ENCODE data around the gene DOK7.
A peak's percentile ranks its signal among the peaks of the same experiment; 100 is the strongest.
"Not testable (repeated sequence)": the region's sequence is repeated elsewhere in the genome, so short reads cannot be mapped to it uniquely, and the experiment has no call there.

Gene DOK7

DNA sequence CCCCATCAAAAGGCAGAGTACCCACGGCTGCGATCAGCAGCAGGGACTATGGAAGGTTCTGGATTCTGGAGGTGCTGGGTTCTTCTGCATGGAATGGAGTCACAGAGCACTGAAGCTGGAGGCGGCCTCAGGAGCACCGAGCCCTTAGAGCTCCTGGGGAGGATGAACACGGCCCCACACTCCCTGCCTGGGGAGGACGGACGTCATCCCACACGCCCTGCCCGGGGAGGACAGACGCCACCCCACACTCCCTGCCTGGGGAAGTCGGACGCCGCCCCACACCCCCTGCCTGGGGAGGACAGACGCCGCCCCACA is 59.2 kb downstream of the DOK7 start:
- DNase-seq (ENCODE audit: low spot score) = no peak

DNA sequence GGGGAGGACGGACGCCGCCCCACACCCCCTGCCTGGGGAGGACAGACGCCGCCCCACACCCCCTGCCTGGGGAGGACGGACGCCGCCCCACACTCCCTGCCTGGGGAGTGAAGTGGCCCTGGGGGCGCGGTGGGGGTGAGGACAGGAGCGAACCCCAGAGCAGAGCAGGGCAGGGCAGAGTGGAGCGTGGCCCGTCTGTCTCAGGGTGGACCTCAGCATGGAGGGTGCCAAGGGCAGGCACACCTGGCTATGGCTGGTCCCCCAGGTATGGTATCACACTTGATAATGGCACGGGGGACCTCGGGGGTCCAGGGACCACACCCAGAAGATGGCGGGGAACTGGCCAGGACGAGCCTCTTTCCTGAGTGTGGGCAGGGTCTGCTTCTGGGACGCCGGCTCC is 59.5 kb downstream of the DOK7 start:
- DNase-seq (ENCODE audit: low spot score) = no peak

DNA sequence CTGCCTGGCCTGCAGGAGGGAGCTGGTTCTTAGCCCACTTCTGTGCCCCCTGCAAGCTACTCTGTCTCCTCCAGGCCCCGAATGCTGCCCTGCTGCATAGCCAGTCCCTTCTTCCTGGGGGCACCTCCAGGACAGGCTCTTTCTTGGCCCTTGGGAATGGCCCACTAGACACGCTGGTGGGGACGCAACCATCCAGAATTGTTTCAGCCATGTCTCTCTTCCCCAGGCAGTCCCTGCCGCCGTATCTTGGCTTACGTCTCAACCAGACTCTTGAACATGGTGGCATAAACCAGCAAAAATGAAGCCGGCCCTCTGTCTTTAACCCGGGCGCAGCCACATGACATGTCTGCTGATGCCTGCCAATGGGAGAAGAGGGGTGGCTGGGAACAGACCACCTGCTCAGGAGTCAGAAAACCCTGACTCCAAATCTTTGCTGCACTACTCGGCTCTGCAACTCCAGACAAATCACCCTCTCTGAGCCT is 60.1 kb downstream of the DOK7 start:
- no peak for DNase-seq (ENCODE audit: low spot score)

GRCh38 chr4:3523628-3524221 is 60.6 kb downstream of the DOK7 start:
- DNase-seq (ENCODE audit: low spot score) = no peak

DNA sequence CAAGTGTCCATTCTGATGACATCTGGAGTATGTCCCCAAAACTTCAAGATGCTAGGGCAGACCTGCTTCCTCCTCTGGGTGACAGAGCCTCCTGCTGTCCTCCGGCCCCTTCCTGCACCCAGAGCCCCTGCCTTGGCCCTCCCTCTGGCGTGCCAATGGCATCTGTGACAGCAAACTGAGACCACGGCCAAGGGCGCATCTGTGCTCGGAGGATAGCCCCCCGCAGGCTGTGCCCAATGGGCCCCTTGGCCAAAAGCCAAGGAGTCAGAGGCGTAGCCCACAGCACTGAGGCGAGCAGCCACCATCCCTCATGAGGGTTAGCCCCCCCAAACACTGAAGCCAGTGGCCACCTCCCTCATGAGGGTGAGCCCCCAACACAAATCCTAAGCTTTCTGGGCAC is 61.2 kb downstream of the DOK7 start:
- DNase-seq (ENCODE audit: low spot score) = no peak

DNA sequence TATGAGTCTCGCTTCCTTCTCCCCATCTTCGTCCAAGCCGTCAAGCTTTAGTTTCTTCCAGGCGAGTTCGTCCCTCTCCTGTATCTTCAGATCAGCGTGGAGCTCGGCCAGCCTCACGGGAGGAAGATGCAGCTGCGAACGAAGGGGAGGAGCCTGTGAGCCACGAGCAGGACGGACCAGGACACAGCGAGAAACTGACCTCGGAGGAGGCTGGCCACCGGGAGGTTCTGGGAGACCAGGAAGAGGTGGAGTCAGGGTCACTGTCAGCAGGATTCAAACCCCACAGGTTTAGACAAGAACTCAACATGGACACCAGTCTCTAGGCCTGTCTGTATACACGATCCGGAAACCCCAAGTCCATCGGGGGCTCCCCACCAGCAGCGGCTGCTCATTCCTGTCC is 61.8 kb downstream of the DOK7 start:
- DNase-seq (ENCODE audit: low spot score) = no peak

- no peak for DNase-seq (ENCODE audit: low spot score)
Observed at GRCh38 chr4:3525532-3526430, 62.7 kb downstream of the DOK7 start.

GRCh38 chr4:3526456-3526855 is 63.4 kb downstream of the DOK7 start:
- no peak for DNase-seq (ENCODE audit: low spot score)

- no peak for DNase-seq (ENCODE audit: low spot score)
Observed at GRCh38 chr4:3527101-3527913, 64.2 kb downstream of the DOK7 start.

- no peak for DNase-seq (ENCODE audit: low spot score)
Observed at GRCh38 chr4:3527914-3528876, 65.1 kb downstream of the DOK7 start.

GRCh38 chr4:3529363-3529762 is 66.3 kb downstream of the DOK7 start:
- no peak for DNase-seq (ENCODE audit: low spot score)

- DNase-seq (ENCODE audit: low spot score) = no peak
Observed at GRCh38 chr4:3530051-3530450, 66.9 kb downstream of the DOK7 start.

GRCh38 chr4:3530663-3531254 is 67.7 kb downstream of the DOK7 start:
- no peak for DNase-seq (ENCODE audit: low spot score)

DNA sequence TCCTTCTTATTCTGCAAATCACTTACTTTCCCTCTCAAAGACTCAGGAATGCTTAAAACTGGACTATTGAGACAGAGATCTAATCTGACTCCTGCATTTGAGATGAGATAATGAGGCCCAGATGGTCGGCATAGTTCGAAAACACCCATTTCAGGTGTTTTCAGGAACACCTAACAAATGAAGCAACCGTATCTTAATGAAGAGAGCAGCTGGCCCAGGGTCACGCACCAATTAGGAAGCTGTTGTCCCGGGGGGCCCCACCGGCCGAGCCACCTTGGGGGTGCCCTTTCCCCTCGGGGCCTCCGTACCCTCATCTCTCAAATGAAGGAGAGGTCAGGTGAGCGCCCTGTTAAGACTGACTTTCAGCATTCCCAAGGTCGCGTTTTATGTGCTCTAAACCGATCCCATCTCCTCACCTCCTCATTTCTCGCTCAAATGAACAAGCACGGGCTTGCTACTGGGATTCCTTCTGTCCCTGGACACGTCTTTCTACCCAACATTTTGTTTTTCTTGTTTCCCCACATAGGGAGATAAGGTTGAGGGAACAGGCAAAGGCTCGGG is 68.3 kb downstream of the DOK7 start:
- DNase-seq (ENCODE audit: low spot score) = peak; percentile 12

DNA sequence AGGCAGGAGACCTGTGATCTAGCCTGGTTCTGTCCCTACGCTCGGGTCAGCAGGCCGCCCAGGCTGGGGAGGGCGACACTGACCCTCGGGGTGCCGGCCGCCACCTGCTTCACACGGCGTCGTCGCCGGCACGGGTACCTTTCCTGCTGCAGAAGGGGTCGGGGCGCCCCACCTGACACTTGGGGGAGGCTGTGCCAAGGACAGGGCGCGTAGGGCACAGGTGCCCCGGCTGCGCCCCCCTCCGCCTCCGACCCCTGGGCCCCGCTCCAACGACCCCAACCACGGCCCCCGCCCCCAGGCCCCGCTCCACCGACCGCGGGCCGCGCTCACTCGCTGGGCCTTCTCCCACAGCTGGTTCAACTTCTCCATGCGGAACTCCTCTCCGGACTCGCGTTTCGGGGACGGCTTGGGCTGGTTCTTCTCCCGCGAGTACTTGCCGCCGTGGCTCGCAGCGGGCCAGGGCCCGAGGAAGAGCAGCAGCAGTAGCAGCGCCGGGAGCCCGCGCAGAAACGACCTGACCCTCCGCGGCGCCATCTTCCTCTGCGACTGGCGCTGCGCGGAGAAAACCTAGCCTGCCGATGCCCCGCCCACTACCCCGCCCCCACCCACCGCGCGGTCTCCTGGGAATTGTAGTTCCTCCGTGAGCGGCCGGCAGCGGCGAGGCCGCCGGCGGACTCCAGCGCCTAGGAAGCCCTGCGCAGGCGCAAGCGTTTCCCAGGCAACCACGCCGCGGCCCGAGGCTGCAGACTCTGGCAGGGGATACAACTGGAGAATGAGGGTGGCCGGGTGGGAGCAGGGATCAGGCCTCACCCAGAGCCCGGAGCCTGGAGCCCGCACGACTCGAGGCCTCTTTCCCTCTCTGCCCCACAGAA is 69.0 kb downstream of the DOK7 start, which contains the start of gene LRPAP1:
Gene LRPAP1, minus strand, starts transcription at position 544 of the 872 bp plus-strand sequence. Its CDS starts 10 bp downstream, at position 534.
- DNase-seq (ENCODE audit: low spot score) = peak; percentile 88

- DNase-seq (ENCODE audit: low spot score) = no peak
Observed at GRCh38 chr4:3532751-3533422, 69.8 kb downstream of the DOK7 start.

DNA sequence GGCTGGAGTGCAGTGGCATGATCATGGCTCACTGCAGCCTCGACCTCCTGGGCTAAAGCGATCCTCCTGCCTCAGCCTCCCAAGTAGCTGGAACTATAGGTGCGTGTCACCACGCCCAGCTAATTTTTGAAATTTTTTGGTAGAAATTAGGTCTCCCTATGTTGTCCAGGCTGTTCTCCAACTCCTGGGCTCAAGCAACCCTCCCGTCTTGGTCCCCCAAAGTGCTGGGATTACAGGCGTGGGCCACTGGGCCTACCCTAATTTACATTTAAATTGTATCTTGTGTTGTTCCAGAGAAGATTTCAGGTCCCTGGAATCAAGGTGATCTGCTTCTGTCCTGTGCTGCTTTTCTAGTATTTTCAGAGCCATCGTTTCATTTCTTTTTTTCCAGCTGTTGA is 70.3 kb downstream of the DOK7 start:
- DNase-seq (ENCODE audit: low spot score) = no peak

GRCh38 chr4:3535812-3536211 is 72.7 kb downstream of the DOK7 start:
- not testable (repeated sequence) for DNase-seq (ENCODE audit: low spot score)

DNA sequence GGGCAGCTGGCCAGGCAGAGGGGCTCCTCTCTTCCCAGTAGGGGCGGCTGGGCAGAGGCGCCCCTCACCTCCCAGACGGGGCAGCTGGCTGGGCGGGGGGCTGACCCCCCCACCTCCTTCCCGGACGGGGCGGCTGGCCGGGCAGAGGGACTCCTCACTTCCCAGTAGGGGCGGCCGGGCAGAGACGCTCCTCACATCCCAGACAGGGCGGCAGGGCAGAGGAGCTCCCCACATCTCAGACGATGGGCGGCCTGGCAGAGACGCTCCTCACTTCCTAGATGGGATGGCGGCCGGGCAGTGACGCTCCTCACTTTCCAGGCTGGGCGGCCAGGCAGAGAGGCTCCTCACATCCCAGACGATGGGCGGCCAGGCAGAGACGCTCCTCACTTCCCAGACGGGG is 75.8 kb downstream of the DOK7 start:
- DNase-seq (ENCODE audit: low spot score) = not testable (repeated sequence)

Measured in hematopoietic multipotent progenitor cell treated with erythropoietin and hydrocortisone succinate and interleukin-3 and kit ligand, for 15 days (in vitro differentiated cells).